Measurements from ENCODE around the gene NRAS.

Gene NRAS

DNA sequence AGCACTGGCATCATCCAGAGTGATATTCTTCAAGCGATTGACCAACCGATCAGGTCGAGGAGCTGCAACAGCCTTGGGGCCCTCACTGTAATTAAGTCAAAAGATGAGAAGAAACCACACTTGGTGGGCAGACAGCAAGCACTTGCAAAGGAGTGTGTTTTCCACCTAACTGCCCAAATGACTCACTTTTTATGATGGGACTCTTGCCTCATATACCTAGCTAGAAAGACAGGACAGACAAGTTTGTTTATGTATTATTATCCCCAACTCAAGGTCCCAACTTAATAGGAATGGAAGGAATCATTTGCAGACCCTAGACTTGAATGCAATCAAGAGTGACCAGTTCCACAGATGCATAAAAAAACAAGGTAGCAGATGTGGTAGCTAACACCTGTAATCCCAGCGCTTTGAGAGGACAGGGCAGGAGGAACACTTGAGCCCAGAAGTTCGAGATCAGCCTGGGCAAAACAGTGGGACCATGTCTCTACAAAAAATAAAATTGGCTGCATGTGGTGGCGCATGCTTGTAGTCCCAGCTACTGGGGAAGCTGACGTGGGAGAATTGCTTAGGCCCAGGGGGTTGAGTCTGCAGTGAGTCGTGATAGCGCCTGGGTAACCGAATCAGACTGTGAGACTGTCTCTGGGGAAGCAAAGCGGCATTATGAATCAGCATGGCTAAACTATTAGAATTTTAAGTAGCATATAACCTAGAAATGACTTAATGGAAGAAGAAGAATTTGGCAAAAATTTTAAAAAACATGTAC, 2.3 kb upstream of the NRAS start:
- H3K4me3 ChIP-seq (ENCODE audit: low read depth, low read length) = no peak overlapping the region
- TF ChIP-seq, protein P1, sequence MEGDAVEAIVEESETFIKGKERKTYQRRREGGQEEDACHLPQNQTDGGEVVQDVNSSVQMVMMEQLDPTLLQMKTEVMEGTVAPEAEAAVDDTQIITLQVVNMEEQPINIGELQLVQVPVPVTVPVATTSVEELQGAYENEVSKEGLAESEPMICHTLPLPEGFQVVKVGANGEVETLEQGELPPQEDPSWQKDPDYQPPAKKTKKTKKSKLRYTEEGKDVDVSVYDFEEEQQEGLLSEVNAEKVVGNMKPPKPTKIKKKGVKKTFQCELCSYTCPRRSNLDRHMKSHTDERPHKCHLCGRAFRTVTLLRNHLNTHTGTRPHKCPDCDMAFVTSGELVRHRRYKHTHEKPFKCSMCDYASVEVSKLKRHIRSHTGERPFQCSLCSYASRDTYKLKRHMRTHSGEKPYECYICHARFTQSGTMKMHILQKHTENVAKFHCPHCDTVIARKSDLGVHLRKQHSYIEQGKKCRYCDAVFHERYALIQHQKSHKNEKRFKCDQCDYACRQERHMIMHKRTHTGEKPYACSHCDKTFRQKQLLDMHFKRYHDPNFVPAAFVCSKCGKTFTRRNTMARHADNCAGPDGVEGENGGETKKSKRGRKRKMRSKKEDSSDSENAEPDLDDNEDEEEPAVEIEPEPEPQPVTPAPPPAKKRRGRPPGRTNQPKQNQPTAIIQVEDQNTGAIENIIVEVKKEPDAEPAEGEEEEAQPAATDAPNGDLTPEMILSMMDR (IDR thresholded peaks at IDR 0.05; ENCODE audit: control insufficient read depth, extremely low read depth, insufficient read depth) = no peak
- DNase-seq (ENCODE audit: low read depth) = no peak

- DNase-seq (ENCODE audit: low read depth) = no peak
- peak overlapping the region; percentile 93 for H3K4me3 ChIP-seq (ENCODE audit: low read depth, low read length)
- TF ChIP-seq, protein P1 (IDR thresholded peaks at IDR 0.05; ENCODE audit: control insufficient read depth, extremely low read depth, insufficient read depth) = no peak
Measured at GRCh38 chr1:114715952-114716303, 643 bp downstream of the NRAS start.

- H3K4me3 ChIP-seq (ENCODE audit: low read depth, low read length) = no peak overlapping the region
- TF ChIP-seq, protein P1 (IDR thresholded peaks at IDR 0.05; ENCODE audit: control insufficient read depth, extremely low read depth, insufficient read depth) = no peak
- DNase-seq (ENCODE audit: low read depth) = no peak
Measured at GRCh38 chr1:114712977-114713376, 3.6 kb downstream of the NRAS start.

- H3K4me3 ChIP-seq (ENCODE audit: low read depth, low read length) = no peak overlapping the region
- TF ChIP-seq, protein P1 (IDR thresholded peaks at IDR 0.05; ENCODE audit: control insufficient read depth, extremely low read depth, insufficient read depth) = no peak
- no peak for DNase-seq (ENCODE audit: low read depth)
Measured at GRCh38 chr1:114710360-114710759, 6.2 kb downstream of the NRAS start.

DNA sequence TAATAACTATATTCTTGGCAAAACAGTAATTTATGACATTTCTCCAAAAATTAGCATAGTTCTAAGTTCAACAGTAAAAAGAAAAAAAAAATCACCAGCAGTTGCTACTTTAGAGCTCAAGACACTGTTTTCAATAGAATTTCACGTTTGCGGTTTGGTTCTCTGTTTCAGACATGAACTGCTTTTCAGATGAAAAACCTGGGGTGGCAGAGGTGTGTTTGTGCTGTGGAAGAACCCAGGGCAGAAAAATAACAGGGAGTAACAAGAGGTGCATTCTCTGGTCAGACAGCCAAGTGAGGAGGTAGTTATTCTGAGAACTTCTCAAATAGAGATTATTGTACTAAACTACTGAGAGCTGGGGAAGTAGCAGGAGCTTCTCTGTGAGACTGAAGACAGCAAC, 9.0 kb downstream of the NRAS start:
- no peak overlapping the region for H3K4me3 ChIP-seq (ENCODE audit: low read depth, low read length)
- no peak for DNase-seq (ENCODE audit: low read depth)

GRCh38 chr1:114703242-114703641, 13.3 kb downstream of the NRAS start:
- TF ChIP-seq, protein P1 (IDR thresholded peaks at IDR 0.05; ENCODE audit: control insufficient read depth, extremely low read depth, insufficient read depth) = no peak
- no peak overlapping the region for H3K4me3 ChIP-seq (ENCODE audit: low read depth, low read length)

More for the DNA sequence above, 9.0 kb downstream of the NRAS start:
- TF ChIP-seq, protein P1 (IDR thresholded peaks at IDR 0.05; ENCODE audit: control insufficient read depth, extremely low read depth, insufficient read depth) = no peak

GRCh38 chr1:114702737-114703136, 13.8 kb downstream of the NRAS start:
- DNase-seq (ENCODE audit: low read depth) = no peak
- TF ChIP-seq, protein P1 (IDR thresholded peaks at IDR 0.05; ENCODE audit: control insufficient read depth, extremely low read depth, insufficient read depth) = no peak
- H3K4me3 ChIP-seq (ENCODE audit: low read depth, low read length) = no peak overlapping the region

More at GRCh38 chr1:114703242-114703641, 13.3 kb downstream of the NRAS start:
- no peak for DNase-seq (ENCODE audit: low read depth)
